ENCODE results near the gene ADAT3.

Gene ADAT3

DNA sequence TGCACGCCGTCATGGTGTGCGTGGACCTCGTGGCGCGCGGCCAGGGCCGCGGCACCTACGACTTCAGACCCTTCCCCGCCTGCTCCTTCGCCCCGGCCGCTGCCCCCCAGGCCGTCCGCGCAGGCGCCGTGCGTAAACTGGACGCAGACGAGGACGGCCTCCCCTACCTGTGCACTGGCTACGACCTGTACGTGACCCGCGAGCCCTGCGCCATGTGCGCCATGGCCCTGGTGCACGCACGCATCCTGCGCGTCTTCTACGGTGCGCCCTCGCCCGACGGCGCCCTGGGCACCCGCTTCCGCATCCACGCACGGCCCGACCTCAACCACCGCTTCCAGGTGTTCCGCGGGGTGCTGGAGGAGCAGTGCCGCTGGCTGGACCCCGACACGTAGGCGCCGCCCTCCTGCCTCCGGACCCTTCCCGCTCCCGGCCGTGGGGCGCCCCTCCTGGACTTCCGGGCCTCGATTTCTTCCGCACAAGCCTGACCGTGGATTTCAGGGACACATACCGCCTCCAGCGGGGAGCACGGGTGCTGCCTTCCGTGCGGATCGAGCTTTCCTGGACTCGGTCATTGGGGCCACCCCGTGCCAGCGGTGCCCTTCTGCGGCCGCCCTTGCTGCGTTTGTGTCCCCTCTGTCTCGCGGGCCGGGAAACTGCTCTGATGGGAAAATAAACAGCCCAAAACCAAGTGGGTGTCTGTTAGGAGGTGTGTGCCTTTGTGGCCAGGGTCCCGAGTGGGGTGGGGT lies 7.7 kb downstream of the ADAT3 start:
- TF ChIP-seq, protein P1, sequence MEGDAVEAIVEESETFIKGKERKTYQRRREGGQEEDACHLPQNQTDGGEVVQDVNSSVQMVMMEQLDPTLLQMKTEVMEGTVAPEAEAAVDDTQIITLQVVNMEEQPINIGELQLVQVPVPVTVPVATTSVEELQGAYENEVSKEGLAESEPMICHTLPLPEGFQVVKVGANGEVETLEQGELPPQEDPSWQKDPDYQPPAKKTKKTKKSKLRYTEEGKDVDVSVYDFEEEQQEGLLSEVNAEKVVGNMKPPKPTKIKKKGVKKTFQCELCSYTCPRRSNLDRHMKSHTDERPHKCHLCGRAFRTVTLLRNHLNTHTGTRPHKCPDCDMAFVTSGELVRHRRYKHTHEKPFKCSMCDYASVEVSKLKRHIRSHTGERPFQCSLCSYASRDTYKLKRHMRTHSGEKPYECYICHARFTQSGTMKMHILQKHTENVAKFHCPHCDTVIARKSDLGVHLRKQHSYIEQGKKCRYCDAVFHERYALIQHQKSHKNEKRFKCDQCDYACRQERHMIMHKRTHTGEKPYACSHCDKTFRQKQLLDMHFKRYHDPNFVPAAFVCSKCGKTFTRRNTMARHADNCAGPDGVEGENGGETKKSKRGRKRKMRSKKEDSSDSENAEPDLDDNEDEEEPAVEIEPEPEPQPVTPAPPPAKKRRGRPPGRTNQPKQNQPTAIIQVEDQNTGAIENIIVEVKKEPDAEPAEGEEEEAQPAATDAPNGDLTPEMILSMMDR (IDR thresholded peaks at IDR 0.05; ENCODE audit: insufficient read depth, low read depth, low read length, missing control alignments), result no peak
- no peak for DNase-seq (ENCODE audit: low read depth)
- H3K4me3 ChIP-seq (ENCODE audit: low read length), result no peak overlapping the region

DNA sequence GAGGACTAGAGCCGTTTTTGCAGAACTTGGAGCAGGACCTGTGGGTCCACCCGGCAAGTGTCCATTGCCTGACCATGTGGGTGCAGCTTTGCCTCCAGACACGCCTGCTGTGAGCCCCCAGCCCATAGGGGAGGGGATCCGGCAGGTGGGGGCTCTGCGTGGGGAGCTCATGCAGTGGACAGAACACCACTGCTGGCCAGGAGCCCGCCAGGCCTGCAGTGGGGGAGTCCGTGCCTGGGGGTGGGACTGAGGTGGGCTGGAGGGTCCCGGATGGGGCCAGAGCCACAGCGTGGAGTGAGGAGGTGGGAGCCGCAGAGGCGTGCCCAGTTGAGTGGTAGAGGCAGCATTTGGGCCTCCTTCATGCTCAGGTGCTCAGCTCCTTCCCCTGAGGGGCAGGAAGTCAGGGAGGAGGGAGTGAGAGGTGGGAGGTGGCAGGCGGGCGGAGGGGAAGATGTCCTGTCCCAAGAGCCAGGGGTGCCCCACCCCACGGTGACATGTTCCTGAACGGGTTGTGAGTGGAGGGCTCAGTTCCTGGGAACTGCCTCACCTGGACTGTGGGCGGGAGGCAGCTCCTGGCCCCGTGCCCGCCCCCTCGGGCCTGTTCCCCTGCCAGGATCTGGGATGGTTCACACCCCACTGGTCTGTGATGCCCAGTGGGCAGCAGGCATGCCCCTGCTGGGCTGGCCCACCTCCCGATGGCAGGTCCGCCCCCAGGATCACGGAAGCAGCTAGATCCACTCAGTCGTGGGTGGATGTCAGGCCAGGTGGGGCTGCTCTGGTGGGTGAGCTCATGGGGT lies 8.8 kb downstream of the ADAT3 start:
- TF ChIP-seq, protein P1 (IDR thresholded peaks at IDR 0.05; ENCODE audit: insufficient read depth, low read depth, low read length, missing control alignments), result no peak
- H3K4me3 ChIP-seq (ENCODE audit: low read length), result no peak overlapping the region
- DNase-seq (ENCODE audit: low read depth), result peak; percentile 26

DNA sequence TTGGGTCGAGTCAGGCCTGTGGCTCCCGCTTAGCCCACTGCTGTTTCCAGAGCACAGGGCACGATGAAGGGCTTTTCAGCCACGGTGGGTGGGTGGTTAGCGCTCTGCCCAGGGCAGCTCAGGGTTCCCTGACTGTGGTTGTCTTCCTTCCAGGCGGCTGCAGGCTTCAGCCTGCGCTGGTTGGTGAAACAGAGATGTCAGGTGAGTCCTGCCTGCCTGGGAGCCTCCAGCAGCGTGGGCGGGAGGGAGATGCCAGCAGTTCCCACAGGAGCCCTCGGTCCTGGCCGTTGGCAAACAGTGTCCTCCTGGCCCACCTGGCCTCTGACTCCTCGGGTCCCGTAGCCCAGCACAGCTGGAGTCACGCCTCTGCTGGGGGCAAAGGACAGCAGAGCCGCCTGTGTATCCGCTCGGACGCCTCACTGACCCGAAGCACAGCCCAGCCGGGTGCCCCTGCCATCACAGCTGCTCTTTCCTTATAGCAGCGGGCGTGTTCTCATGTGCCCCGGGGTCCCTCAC lies 9.7 kb downstream of the ADAT3 start:
- no peak for DNase-seq (ENCODE audit: low read depth)
- no peak overlapping the region for H3K4me3 ChIP-seq (ENCODE audit: low read length)

DNA sequence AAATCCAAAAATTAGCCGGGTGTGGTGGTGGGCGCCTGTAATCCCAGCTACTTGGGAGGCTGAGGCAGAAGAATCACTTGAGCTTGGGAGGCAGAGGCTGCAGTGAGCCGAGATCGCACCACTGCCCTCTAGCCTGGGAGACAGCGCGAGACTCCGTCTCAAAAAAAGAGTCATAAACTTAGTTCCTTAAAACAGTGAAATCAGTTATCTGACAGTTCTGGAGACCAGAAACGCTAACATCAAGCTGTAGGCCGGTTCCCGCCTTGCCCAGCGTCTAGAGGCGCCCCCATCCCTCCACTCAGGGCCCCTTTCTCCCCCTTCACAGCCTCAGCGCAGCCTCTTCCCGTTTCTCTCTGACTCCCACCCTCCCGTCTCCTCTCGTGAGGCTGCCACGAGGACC lies 11.9 kb downstream of the ADAT3 start:
- H3K4me3 ChIP-seq (ENCODE audit: low read length), result no peak overlapping the region
- DNase-seq (ENCODE audit: low read depth), result no peak
- TF ChIP-seq, protein P1 (IDR thresholded peaks at IDR 0.05; ENCODE audit: insufficient read depth, low read depth, low read length, missing control alignments), result no peak

More for the DNA sequence above, 9.7 kb downstream of the ADAT3 start:
- TF ChIP-seq, protein P1 (IDR thresholded peaks at IDR 0.05; ENCODE audit: insufficient read depth, low read depth, low read length, missing control alignments), result no peak

GRCh38 chr19:1917926-1918325 lies 12.7 kb downstream of the ADAT3 start:
- TF ChIP-seq, protein P1 (IDR thresholded peaks at IDR 0.05; ENCODE audit: insufficient read depth, low read depth, low read length, missing control alignments), result no peak
- no peak overlapping the region for H3K4me3 ChIP-seq (ENCODE audit: low read length)
- DNase-seq (ENCODE audit: low read depth), result no peak

DNA sequence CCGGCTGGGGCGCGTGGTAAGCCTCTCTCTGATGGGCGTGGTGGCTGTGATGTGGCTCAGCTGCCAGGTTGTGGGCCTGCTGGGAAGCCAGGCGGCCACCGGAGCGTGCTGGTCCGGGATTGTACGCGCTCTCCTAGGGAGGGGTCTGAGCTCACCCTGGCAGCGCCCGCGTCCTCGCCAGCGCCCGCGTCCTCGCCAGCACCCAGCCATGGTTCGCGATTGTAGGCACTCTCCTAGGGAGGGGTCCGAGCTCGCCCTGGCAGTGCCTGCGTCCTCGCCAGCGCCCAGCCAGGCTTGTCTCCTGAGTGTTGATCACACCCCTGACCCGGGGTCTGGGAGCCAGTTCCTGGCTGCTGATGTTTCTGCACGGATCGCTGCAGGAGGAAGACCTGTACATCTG lies 13.8 kb downstream of the ADAT3 start:
- TF ChIP-seq, protein P1 (IDR thresholded peaks at IDR 0.05; ENCODE audit: insufficient read depth, low read depth, low read length, missing control alignments), result no peak
- no peak overlapping the region for H3K4me3 ChIP-seq (ENCODE audit: low read length)
- no peak for DNase-seq (ENCODE audit: low read depth)
